Stimulated activated CD8-positive, alpha-beta memory T cell treated with anti-CD3 and anti-CD28 coated beads, Interleukin-4, amount 100 ng/mL, for 1 hour (primary cell): ENCODE results near the gene ALPL.

Source experiments
- DNase-seq, 2 donors: peaks; one replicate each; pipeline ENCODE4 v3.0.0-alpha.2; 2020; ENCODE audit warnings: low read depth in 2 of 2, low spot score in 1 of 2

ALPL gene

DNA sequence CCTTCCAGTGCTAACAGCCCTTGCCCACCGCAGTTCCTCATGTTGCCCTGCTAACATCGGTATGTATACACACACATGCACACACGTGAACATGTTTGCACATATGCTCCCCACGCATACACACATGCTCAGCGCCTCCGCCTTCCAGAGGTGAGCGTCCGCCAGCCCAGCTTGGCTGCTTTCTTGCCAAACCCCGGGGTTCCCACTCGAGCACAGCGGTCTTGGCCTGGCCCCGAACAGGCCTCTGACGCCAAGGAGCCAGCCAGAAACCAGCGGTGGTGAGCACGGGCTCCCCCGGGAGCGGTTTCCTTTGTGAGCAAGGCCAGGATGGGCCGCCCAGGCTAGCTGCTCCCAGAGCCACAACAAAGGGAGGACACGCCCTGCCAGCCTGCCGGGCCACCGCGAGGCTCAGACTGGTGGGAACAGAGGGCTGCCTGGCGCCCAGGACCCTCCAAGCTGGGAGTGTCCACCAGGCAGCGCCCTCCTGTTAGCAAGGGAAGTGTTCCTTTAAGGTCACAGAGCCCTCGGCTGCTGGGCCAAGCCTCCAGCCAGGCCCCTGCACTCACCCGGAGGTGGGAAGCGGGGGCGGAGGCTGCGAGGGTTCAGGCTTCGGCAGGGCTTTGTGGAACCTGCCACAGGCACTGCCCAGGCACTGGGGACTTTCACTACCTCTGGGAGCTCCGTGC is 65.4 kb downstream of the ALPL start:
- DNase-seq = no peak

DNA sequence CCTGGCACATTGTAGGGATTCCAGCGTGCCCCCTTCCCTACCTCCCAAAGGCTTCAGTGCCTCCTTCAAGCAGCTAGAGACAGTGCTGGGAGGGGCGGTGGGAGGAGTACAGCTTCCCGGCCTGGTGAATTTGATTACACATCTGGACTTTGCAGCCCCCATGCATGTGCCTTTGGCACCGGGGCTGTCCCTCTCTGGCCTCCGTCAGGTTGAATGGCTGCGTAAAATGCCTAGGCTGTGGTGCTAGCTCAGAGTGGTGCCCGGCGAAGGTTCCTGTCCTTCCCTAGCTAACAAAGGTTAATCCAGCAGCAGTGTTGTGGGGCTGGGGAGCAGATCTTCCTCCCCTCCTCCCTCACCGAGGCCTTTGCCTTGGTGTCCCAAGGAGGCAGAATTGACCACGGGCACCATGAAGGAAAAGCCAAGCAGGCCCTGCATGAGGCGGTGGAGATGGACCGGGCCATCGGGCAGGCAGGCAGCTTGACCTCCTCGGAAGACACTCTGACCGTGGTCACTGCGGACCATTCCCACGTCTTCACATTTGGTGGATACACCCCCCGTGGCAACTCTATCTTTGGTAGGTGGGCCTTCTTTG is 66.2 kb downstream of the ALPL start:
- no peak for DNase-seq

DNA sequence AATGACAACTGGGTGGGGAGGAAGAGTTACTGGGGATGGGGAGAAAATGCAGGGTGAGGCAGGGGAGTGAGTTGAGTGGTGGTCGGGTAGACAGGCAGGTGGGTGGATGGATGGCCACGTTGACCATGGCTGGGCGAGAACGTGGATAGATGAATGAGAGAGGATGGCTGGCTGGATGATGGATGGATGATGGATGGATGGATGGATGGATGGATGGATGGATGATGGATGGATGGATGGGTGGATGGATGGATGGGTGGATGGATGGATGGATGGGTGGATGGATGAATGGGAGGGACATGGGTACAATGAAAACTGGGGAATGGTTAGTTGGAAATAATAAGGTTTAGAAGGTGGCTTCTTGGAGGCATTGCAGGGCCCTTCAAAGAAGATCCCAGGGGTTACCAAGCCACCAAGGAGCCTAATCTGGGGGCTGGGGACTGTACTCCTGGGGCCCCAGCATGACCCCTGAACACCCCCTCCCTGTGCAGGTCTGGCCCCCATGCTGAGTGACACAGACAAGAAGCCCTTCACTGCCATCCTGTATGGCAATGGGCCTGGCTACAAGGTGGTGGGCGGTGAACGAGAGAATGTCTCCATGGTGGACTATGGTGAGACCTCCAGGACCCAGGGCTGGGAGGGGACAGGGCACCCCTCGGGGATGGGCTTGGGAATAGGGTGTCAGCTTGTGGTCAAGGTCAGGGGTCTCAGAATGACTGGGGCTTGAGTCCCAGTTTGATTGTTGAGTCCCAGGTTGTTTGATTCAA is 67.0 kb downstream of the ALPL start:
- no peak for DNase-seq

DNA sequence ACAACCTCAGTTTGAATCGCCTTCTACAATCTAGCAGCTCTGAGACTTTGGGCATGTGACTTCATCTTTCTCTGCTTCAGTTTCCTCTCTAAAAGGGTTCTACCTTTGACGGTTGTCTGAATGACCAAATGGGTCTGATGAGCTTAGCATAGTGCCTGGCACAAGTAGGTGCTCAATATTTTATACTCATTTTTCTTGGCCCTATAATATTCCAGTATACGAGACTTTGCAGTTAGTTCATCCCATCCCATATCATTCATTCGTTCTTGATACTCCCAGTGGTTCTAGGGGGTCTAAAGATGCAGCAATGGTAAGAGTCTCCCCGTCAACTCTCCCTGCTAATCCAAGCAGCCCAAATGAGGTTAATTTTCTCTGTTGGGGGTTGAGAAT is 67.6 kb downstream of the ALPL start:
- no peak for DNase-seq

DNA sequence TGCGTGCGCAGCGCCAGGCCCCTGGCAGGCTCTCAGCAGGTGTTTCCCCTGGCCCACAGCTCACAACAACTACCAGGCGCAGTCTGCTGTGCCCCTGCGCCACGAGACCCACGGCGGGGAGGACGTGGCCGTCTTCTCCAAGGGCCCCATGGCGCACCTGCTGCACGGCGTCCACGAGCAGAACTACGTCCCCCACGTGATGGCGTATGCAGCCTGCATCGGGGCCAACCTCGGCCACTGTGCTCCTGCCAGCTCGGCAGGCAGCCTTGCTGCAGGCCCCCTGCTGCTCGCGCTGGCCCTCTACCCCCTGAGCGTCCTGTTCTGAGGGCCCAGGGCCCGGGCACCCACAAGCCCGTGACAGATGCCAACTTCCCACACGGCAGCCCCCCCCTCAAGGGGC is 68.1 kb downstream of the ALPL start:
- no peak for DNase-seq

DNA sequence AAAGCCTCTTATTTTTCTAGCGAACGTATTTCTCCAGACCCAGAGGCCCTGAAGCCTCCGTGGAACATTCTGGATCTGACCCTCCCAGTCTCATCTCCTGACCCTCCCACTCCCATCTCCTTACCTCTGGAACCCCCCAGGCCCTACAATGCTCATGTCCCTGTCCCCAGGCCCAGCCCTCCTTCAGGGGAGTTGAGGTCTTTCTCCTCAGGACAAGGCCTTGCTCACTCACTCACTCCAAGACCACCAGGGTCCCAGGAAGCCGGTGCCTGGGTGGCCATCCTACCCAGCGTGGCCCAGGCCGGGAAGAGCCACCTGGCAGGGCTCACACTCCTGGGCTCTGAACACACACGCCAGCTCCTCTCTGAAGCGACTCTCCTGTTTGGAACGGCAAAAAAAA is 68.7 kb downstream of the ALPL start:
- no peak for DNase-seq

DNA sequence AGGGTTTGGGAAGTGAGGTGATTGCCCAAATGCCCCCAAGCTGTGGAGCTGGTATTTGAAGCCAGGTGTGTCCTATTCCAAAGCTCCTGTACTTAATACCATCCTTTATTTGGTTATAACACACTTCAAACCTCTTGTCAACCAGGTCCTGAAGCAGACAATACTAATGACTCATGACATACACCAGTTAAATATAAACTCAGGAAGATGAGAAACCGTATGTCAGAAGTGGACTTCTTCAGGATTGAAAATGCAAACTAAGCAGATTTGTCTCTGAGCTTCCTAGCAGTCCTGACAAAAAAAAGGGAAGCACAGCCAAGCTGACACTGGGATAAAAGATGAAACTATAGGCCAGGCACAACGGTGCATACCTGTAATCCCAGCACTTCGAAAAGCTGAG is 70.6 kb downstream of the ALPL start:
- no peak for DNase-seq

DNA sequence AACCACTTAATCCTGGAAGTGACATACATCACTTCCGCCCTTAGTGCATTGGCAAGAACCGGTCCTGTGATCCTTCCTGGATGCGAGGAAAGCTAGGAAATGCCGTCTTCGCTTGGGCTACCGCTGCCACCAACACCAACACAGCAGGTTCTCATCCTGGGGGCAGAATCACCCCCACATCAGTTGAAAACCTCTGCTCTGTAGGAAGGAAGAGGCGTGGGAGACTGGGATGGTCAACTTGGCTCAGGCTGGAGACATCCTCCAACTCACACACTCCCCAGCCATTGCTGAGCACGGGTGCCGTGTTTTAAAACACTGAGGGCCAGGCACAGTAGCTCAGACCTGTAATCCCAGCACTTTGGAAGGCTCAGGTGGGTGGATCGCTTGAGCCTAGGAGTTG is 74.9 kb downstream of the ALPL start:
- no peak for DNase-seq

DNA sequence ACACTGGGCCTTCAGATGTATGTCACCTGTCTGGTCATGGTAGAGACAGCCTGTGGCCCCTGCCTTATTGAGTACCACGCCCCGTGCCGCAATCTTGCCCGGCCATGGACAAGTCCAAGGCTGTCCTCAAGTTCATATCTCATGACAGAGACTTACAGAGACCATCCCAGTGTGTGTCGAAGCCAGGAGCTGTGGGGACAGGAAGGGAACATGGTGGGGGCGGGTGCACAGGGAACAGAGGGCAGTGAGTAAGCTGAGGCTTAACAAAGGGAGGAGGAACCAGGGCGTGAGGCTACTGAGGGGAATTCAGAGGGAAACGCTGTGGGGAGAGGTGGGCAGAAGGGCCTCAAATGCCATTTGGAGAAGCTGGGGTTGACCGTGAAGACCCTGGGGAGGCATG is 75.8 kb downstream of the ALPL start:
- no peak for DNase-seq

DNA sequence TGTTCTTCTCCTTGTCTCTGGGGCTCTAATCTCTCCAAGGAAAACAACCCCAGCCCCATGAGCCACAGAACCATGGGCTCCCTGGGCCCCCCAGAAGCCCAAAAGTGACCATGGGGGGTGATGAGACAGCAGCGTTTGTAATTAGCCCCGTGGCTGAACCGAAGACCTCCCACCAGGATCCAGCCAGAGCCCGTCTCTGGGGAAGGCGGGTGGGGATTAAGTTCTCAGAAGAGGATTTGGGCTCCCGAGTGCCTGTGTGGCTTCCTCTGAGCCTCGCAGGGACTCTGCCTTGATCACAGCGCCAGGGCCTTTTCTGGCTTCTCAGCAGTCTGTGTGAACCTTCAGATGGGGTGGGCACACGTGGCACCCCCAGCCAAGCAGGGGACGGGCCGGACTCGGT is 77.0 kb downstream of the ALPL start:
- DNase-seq = no peak

DNA sequence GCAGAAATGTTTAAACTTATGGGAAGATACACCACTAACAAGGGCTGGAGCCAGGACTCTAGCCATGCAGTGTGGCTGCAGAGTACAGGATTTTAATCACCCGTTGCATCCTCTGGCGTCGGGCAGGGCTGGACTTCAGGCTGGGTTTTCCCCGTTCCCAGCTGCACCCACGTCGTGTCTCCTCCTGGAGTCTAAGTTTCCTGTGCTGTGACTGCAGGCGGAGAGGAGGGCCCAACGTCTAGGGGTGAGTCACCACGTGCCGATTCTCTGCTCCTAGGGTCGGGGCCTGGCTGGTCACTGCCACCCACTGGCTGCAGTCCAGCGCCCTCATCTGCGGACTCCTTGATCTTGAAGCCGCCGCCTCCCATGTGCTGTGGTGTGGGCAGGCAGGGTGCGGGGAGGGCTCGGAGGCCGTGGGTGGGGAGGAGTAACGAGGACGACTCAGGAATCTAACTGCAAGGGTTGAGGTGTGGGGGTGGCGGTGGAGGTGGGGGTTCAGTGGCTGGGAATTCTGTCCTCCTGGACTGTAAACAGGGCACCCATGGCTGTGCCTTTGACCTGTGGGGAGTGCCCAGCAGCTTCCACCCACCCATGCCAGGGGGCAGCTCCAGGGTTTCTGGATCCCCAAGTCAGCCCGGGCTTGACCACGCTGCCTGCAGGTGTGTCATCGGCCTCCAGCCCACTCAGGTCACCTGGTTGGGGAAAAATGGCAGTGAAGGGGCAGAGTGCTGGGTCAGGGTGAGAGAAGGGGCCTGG is 77.8 kb downstream of the ALPL start:
- DNase-seq = no peak

DNA sequence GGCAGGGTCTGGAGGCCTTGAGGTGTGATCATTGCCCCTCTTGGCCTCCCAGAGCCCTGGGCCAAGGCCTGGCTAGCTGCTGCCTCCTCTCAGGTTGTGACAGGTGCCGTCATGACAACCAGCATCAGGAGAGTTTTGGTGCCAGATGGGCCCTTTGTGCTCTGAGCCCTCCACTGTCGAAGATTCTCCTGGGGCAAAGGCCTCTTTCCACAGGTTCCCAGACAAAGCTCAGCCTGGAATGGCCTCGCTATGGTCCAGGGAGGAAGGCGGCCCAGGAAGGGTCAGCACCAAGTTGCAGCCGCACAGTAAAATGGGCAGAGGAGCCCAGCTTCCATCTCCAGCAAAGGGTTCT is 78.4 kb downstream of the ALPL start:
- DNase-seq = no peak

DNA sequence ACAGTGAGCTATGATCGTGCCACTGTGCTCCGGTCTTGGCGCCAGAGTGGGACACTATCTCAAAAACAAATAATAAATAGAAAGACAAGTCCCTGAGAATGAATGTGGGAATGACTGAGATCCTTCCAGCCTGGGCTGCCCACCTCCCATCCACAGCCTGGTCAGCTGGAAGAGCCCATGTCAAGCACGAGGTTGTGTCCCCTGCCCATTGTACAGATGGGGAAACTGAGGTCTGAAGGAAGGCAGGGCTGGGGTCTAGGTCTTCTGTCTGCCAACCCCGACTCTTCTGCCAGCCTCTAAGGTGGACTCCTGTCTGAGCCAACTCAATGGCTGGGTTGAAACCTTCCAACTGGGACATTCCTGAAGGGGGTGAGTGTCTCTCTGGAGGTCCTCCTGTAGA is 80.4 kb downstream of the ALPL start:
- no peak for DNase-seq

DNA sequence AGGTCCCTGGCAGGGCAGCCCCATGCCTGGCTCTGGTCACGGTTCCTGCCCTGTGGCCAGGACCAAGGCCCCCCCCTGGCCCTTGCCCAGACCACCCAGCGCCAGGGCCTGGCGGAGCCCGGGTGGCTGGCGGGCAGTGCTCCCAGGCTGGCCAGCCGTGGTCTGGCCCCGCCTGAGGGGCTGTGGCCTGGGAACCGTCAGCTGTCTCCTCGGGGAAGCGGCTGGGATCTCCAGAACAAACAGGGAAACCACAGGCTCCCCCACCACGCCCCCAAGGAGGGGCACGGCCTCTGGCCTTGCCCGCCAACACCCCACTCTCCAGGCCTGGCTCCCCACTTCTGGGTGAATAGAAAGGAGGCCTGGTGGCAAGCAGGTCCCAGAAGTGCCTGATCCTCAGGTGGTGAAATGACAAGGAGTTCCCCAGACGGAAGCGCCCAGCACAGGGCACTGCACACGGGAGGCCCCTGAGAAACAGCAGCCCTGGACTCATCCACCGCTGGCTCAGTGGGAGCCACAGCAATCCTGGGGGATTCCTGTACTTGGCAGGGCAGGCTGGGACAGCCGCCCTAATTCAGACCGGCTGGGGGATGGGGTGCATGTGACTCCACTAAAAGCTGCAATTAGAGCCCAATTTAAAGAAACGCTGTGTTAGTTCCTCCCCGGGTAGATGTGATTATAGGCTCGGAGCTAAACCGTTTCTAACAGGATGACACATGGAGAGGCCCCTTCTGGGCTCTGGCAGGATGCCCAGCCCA is 81.1 kb downstream of the ALPL start:
- DNase-seq = no peak

DNA sequence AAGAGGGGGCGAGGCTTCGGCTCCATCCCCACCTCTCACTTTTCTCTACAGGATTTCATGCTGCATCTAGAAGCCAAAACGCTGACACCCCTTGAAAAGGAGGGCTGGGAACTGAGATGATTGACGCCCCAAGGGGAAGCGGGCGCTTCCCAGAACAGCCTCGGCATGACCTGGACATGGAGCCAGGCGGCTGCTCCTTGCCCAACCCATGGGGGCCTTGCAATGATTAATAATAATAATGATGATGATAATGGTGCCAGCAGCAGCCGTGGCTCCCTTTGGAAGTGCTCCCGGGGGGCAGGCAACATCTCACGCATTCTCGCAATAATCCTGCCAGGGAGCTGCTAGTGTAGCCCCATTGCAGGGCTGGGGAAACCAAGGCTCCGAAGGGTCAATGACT is 81.7 kb downstream of the ALPL start:
- DNase-seq = no peak

DNA sequence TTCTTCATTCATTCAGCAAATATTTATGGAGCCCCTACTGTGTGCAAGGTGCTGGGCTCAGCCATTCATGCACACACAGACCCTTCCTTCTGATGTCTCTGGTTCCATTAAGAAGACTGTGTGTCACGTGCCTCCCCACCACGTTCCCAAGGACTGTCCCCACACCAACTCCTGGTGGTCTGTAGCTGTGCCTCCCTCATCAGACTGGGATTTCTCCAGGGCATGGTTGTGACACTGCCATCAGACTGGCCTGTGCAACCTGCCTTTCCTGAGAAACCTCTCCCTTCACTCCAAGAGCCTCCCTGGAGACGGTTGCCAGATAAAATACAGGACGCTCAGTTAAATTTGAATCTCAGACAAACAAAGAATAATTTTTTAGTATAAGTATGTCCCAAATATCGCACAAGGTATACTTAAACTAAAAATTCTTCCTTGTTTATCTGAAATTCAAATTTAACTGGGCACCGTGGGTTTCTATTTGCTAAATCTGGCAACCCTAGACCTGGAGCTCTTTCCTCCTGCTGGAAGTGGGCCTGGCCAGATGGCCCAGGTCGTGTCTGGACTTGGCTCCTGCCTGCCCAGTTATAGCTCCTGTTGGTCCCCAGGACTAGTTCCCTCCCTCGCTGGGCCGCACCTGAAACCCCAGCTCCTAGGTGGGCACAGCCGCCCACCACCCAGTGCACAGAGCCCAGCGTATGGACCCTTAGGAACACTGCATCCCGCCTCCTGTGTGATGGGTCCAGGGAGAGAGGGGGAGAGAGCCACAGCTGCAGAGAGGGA is 83.1 kb downstream of the ALPL start:
- no peak for DNase-seq

DNA sequence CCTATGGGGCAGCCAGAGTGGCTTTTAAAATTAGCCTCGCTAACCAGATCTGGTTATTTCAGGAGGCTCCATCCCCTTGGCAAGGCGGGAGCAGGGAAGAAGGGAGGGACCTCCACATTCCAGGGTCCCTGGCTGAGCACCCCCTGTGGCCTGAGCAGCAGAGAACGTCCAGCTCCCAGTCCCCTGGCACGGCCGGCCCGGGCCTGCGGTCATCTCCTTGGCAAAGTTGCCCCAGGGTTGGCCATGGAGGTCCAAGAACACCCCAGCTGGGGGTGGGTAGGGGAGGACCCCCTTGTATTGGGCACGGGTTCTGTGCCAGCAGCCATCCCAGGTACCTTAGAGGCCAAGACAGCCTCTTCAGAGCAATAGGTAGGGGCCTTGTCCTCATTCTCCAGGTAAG is 84.0 kb downstream of the ALPL start:
- no peak for DNase-seq

DNA sequence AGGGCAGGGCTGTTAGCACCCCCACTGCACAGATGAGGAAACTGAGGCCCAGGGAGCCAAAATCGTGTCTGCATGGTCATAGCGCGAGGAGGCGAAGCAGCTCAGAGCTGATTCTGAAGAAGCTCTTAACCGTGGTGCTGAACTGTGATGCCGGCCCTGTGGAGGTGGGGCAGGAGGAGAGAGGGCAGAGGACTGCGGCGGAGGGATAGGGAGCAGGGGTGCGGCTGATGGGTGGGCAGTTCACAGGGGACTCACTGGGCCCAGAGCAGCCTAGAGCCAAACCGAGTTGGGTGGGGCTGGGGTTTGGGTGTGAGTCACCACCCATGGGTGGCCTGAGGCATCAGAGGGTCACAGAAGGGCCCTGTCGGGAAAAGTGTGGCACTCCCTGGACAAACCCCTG is 85.3 kb downstream of the ALPL start:
- DNase-seq = no peak

DNA sequence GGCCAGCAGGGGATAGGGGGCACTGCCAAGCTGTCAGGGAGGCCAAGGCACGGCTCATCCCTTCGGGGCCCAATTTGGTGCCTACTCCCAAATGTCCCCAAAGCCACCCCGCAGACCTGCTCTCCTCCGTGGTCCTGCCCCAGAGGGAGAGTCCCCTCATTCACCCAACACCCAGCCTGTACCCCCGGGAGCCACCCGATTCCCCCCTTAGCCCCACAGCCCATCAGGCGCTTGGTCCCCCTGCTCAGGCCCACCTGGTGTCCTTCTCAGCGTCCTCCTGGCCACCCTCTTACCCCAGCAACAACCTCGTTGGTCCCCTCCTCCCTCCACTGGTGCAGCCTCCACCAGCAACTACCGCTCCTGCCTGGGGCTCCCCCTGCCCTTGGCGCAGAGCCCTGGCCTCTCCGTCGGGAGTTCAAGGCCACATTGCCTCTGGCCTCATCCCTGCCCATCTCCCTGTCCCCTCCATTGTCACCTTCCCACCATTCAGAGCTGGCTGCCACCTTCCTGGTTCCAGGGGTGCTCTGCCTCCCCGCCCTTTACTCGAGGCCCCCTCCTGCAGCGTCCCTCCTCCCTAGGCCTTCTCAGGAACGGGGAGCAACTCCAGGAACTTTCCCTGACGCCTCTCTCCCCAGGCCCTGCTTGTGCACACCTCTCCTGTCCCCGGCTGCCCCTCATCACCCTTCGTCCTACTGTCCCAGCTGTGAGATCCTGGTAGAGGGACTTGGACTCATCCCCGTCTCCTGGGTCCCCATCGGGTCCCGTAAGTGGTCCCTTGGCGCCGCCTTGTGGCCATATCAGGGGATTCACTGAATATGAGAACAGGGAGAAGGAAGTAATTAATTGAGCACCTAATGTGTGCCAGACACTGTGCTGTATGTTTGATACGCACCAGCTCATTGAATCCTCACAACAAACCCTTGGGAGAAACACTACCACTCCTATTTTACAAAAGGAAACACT is 86.0 kb downstream of the ALPL start:
- DNase-seq = peak in 1 of 2 donors; percentile 5
